K562 (cell line): Measurements from ENCODE around the gene MINDY4. TPM values are rescaled to one million over a fixed set of nuclear protein-coding genes. Genes with fewer than 3 reads are reported as not detected.

Experiments used
- ARID1B ChIP-seq: fragments of 450-650 bp; IDR thresholded peaks from 2 replicates; pipeline ENCODE4 v1.6.1; 2016; ENCODE audit warnings: antibody characterized with exemption, mild to moderate bottlenecking, inconsistent platforms
- BHLHE40 ChIP-seq: IDR thresholded peaks from 2 replicates; pipeline ENCODE4 v1.6.1; 2011; ENCODE audit warnings: low read length, improper control_type of control experiment
- BRD4 ChIP-seq: fragments of 200-600 bp; sonication (generic); IDR thresholded peaks from 2 replicates; pipeline ENCODE4 v1.6.1; 2017; ENCODE audit warnings: inconsistent platforms
- DACH1 ChIP-seq: fragments of 450-650 bp; IDR thresholded peaks from 2 replicates; pipeline ENCODE4 v1.6.1; 2018; ENCODE audit not compliant: partially characterized antibody
- KAT2B ChIP-seq: IDR thresholded peaks from one replicate; pipeline ENCODE4 v1.6.1; 2012; ENCODE audit warnings: low read depth, mild to moderate bottlenecking, control low read depth, inconsistent platforms, low read length, moderate library complexity
- L3MBTL2 ChIP-seq: fragments of 450-650 bp; IDR thresholded peaks from 2 replicates; pipeline ENCODE4 v1.6.1; 2016; ENCODE audit warnings: mild to moderate bottlenecking, moderate library complexity
- MAFG ChIP-seq: fragments of 450-650 bp; conservative IDR thresholded peaks from 2 replicates; pipeline ENCODE4 v1.6.1; 2016; ENCODE audit warnings: missing genetic modification characterization, missing compliant biosample characterization
- MIER1 ChIP-seq: fragments of 450-650 bp; IDR thresholded peaks from 2 replicates; pipeline ENCODE4 v1.6.1; 2016; ENCODE audit warnings: antibody characterized with exemption, mild to moderate bottlenecking, low read depth
- NR4A1 ChIP-seq, 2 experiments: fragments of 250-450 bp in 1 of 2; fragments of 450-650 bp in 1 of 2; sonication (Bioruptor Pico) in 1 of 2; IDR thresholded peaks; 2 replicates each; pipeline versions ENCODE4 v1.4.0 to v1.6.1; 2016 to 2020; ENCODE audit warnings: mild to moderate bottlenecking in 2 of 2, missing compliant biosample characterization in 1 of 2, missing genetic modification characterization in 1 of 2, moderate library complexity in 1 of 2
- PHB ChIP-seq: fragments of 250-450 bp; sonication (Bioruptor Pico); IDR thresholded peaks from 2 replicates; pipeline ENCODE4 v1.5.0; 2021
- POLR2G ChIP-seq: fragments of 200-400 bp; formaldehyde crosslinking; IDR thresholded peaks from 2 replicates; pipeline ENCODE4 v1.6.1; 2017; ENCODE audit warnings: low read depth, mild to moderate bottlenecking, antibody characterized with exemption, low read length, moderate library complexity
- SMARCC2 ChIP-seq: fragments of 450-650 bp; IDR thresholded peaks from 2 replicates; pipeline ENCODE4 v1.6.1; 2017; ENCODE audit warnings: antibody characterized with exemption, moderate library complexity, mild to moderate bottlenecking, low read depth
- SOX6 ChIP-seq: fragments of 450-650 bp; IDR thresholded peaks from 2 replicates; pipeline ENCODE4 v1.6.1; 2014; ENCODE audit warnings: mild to moderate bottlenecking
- TFAM ChIP-seq: fragments of 250-450 bp; sonication (Bioruptor Pico); conservative IDR thresholded peaks from 2 replicates; pipeline ENCODE4 v1.5.0; 2021; ENCODE audit warnings: mild to moderate bottlenecking, moderate library complexity
- TFE3 ChIP-seq: fragments of 450-650 bp; formaldehyde crosslinking; IDR thresholded peaks from 2 replicates; pipeline ENCODE4 v1.4.0; 2020; ENCODE audit warnings: mild to moderate bottlenecking, mixed read lengths
- ZBTB2 ChIP-seq: fragments of 450-650 bp; IDR thresholded peaks from 2 replicates; pipeline ENCODE4 v1.6.1; 2016; ENCODE audit warnings: antibody characterized with exemption
- ZNF324 ChIP-seq: fragments of 250-450 bp; sonication (Bioruptor Pico); IDR thresholded peaks from 2 replicates; pipeline ENCODE4 v1.4.0; 2020; ENCODE audit warnings: mild to moderate bottlenecking
- ZNF398 ChIP-seq: fragments of 250-450 bp; sonication (Bioruptor Pico); IDR thresholded peaks from 2 replicates; pipeline ENCODE4 v1.8.0; 2021; ENCODE audit warnings: moderate library complexity, mild to moderate bottlenecking, inconsistent platforms
- ZNF707 ChIP-seq: fragments of 250-450 bp; sonication (Bioruptor Pico); conservative IDR thresholded peaks from 2 replicates; pipeline ENCODE4 v1.8.0; 2022; ENCODE audit warnings: inconsistent platforms, mild to moderate bottlenecking, moderate library complexity
- ZNF830 ChIP-seq: fragments of 250-450 bp; sonication (Bioruptor Pico); IDR thresholded peaks from 2 replicates; pipeline ENCODE4 v1.5.0; 2021; ENCODE audit warnings: mild to moderate bottlenecking
- polyA plus RNA-seq, 8 experiments: library from polyadenylated mRNA; depleted of rRNA in 4 of 8; stranded (reverse) in 5 of 8; unstranded in 3 of 8; fragments of >200 nt; fragmentation: Nextera tagmentation in 2 of 8; fragmentation: Illumina TruSeq in 1 of 8; extraction: Ambion mirVana in 2 of 8; extraction: Trizol in 1 of 8; gene quantifications; 2 replicates each; pipeline versions ENCODE4 v1.2.1 to v1.2.3, GENCODE V29; 2011 to 2014; ENCODE audit warnings: inconsistent platforms in 1 of 8, missing spikeins in 1 of 8
- total RNA-seq, 7 experiments: library from RNA; depleted of rRNA in 6 of 7; stranded (reverse); fragments of >200 nt in 6 of 7; fragmentation: Illumina TruSeq in 2 of 7; extraction: Trizol in 2 of 7; gene quantifications; 2 replicates each; pipeline versions ENCODE4 v1.2.1 to v1.2.3, GENCODE V29; 2011 to 2021; ENCODE audit warnings: low replicate concordance in 1 of 7
- TF ChIP-seq, protein P1 (sequence below): fragments of 450-650 bp; formaldehyde crosslinking; IDR thresholded peaks from 2 replicates; pipeline ENCODE4 v1.4.0; 2020; ENCODE audit warnings: mild to moderate bottlenecking, moderate library complexity
- TF ChIP-seq, protein P2 (sequence below): IDR thresholded peaks from 2 replicates; pipeline ENCODE4 v1.6.1; 2016; ENCODE audit warnings: missing genetic modification characterization, missing compliant biosample characterization

MINDY4 gene
- total and polyA plus RNA-seq, 9 of the 15 experiments (the other 6 are each of a cell fraction or from before 2014, with no cell fraction given), result 2.1 to 16.7 (median 11.0) TPM

DNA sequence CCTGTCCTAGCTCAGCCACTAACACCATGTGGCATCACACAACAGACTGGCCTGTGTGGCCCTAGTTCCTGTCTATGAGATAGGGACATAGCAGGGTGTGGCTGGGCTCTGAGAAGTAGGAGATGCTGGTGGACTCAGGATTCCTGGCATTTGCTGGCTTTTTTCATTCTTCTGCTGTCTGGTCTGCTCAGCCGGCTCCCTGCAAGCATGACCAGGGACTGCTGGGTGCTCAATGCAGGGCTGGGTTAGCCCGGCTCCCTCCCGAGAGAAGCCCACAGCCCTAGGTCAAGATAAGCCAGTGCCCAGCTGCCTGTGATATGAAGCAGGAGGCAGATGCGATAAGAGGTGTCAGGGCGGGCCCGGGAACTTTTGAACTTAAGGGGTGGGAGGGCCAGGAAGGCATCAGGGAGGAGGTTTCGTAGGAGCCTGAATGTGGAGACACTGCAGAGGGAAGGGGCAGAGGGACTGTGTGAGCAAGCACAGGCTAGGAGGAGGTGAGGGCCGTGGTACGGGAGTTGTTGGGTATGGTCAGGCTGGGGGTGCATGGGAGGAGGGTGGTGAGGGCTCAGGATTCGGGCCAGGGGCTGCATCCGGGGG lies 143.9 kb downstream of the MINDY4 start (continued):
- TF ChIP-seq ARID1B (peak; percentile 99), MAFG (no peak), L3MBTL2 (peak; percentile 53; the same call in 1 of the 2 replicates), PHB (no peak), ZNF830 (no peak), TFE3 (CRISPR knock-in tag) (no peak), ZBTB2 (peak; percentile 86), POLR2G (no peak), NR4A1 (CRISPR knock-in tag; IDR thresholded peaks at IDR 0.05) (no peak; the same call in 1 of the 2 replicates), NR4A1 (tag; IDR thresholded peaks at IDR 0.05) (no peak), KAT2B (no peak), ZNF398 (CRISPR knock-in tag) (no peak), SOX6 (peak; percentile 94), BHLHE40 (peak; percentile 61; the same call in 1 of the 2 replicates), ZNF707 (CRISPR knock-in tag) (no peak), SMARCC2 (peak; percentile 93), MIER1 (no peak), BRD4 (no peak), ZNF324 (CRISPR knock-in tag) (no peak), DACH1 (peak; percentile 41), TFAM (CRISPR knock-in tag) (no peak)
- TF ChIP-seq, protein P1, sequence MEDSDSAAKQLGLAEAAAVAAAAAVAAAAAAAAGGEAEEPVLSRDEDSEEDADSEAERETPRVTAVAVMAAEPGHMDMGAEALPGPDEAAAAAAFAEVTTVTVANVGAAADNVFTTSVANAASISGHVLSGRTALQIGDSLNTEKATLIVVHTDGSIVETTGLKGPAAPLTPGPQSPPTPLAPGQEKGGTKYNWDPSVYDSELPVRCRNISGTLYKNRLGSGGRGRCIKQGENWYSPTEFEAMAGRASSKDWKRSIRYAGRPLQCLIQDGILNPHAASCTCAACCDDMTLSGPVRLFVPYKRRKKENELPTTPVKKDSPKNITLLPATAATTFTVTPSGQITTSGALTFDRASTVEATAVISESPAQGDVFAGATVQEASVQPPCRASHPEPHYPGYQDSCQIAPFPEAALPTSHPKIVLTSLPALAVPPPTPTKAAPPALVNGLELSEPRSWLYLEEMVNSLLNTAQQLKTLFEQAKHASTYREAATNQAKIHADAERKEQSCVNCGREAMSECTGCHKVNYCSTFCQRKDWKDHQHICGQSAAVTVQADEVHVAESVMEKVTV (CRISPR knock-in tag), result no peak
- TF ChIP-seq, protein P2, sequence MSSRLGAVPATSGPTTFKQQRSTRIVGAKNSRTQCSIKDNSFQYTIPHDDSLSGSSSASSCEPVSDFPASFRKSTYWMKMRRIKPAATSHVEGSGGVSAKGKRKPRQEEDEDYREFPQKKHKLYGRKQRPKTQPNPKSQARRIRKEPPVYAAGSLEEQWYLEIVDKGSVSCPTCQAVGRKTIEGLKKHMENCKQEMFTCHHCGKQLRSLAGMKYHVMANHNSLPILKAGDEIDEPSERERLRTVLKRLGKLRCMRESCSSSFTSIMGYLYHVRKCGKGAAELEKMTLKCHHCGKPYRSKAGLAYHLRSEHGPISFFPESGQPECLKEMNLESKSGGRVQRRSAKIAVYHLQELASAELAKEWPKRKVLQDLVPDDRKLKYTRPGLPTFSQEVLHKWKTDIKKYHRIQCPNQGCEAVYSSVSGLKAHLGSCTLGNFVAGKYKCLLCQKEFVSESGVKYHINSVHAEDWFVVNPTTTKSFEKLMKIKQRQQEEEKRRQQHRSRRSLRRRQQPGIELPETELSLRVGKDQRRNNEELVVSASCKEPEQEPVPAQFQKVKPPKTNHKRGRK (tag), result no peak
